ENCODE results near the gene LIPT1. TPM values are rescaled to one million over a fixed set of nuclear protein-coding genes. Genes with fewer than 3 reads are reported as not detected.
"Not testable (repeated sequence)": the region's sequence is repeated elsewhere in the genome, so short reads cannot be mapped to it uniquely, and the experiment has no call there.

The LIPT1 gene
- 2.8 and 7.6 TPM in 2 replicates for total RNA-seq

GRCh38 chr2:99154643-99155536 is at the start of gene LIPT1, which contains the start of gene TSGA10:
LIPT1 (plus strand) TSS chr2:99154967; CDS start chr2:99161958, 6,991 bp downstream.
TSGA10 (minus strand) TSS chr2:99154942; CDS start chr2:99109439, 45,503 bp downstream.
- peak; percentile 36 for DNase-seq (ENCODE audit: extremely low read depth, low read depth, low spot score)

DNA sequence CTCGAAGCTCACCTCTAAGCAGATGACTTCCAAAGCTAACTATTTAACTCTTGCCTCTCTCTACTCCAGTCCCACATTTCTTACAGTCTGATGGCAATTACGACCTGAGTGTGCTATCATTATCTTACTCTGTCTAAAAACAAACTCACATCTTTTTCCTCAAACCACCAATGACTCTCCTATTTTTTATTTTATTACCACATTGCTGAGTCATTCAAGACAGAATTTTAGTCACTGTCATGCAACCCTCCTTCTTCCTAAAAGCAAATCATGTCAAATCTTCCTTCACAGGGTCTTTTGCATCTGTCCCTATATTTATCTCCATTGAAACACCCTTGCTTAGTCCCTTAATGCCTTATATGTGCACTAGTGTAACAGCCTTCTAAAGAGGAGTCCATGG is 47.9 kb upstream of the LIPT1 start:
- no peak for DNase-seq (ENCODE audit: extremely low read depth, low read depth, low spot score)

GRCh38 chr2:99111236-99111635 is 43.5 kb upstream of the LIPT1 start:
- DNase-seq (ENCODE audit: extremely low read depth, low read depth, low spot score), result no peak

GRCh38 chr2:99111945-99112344 is 42.8 kb upstream of the LIPT1 start:
- DNase-seq (ENCODE audit: extremely low read depth, low read depth, low spot score), result no peak

GRCh38 chr2:99112617-99113016 is 42.1 kb upstream of the LIPT1 start:
- DNase-seq (ENCODE audit: extremely low read depth, low read depth, low spot score), result no peak

DNA sequence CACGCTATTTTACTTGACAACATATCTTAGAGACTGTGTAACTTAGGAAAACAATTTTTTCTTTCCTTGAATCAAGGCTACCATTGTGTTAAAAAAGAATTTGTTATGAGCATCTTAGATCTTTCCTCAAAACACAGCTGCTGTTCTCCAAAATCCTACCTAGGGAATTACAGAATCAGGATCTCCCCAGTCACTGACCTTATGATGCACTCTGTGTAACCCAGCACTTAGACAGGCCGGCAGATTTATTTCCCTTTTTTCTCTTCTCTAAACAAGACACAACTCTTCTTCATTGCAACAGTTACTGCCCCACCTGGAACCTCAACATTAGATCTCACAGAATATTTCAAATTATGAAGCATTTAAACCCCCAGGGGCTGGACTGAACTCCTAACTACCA is 26.8 kb upstream of the LIPT1 start:
- DNase-seq (ENCODE audit: extremely low read depth, low read depth, low spot score), result no peak

DNA sequence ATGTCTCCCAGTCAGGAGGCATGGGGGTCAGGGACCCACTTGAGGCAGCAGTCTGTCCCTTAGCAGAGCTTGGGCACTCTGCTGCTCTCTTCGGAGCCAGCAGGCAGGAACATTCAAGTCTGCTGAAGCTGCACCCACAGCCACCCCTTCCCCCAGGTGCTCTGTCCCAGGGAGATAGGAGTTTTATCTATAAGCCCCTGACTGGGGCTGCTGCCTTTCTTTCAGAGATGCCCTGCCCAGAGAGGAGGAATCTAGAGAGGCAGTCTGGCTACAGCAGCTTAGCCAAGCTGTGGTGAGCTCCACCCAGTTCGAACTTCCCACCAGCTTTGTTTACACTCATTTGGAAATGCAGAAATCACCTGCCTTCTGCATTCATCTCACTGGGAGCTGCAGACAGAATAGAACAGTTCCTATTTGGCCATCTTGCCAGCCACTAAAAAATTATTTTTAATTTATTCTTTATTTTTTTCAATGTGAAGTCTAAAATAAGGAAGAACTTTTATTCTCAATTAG is 19.7 kb upstream of the LIPT1 start:
- DNase-seq (ENCODE audit: extremely low read depth, low read depth, low spot score), result not testable (repeated sequence)

DNA sequence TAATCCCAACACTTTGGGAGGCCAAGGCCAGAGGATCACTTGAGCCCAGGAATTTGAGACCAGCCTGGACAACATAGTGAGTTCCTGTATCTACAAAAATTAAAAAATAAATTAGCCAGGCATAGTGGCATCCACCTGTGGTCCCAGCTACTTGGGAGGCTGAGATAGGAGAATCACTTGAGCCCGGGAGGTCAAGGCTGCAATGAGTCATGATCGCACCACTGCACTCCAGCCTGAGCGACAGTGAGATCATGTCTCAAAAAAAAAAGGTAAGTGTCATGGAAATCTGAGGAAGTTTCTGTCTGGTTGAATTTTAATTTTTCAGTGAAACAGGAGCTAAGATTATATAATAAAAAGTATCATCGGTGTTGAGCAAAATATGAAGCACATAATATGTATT is 15.8 kb upstream of the LIPT1 start:
- DNase-seq (ENCODE audit: extremely low read depth, low read depth, low spot score), result no peak

DNA sequence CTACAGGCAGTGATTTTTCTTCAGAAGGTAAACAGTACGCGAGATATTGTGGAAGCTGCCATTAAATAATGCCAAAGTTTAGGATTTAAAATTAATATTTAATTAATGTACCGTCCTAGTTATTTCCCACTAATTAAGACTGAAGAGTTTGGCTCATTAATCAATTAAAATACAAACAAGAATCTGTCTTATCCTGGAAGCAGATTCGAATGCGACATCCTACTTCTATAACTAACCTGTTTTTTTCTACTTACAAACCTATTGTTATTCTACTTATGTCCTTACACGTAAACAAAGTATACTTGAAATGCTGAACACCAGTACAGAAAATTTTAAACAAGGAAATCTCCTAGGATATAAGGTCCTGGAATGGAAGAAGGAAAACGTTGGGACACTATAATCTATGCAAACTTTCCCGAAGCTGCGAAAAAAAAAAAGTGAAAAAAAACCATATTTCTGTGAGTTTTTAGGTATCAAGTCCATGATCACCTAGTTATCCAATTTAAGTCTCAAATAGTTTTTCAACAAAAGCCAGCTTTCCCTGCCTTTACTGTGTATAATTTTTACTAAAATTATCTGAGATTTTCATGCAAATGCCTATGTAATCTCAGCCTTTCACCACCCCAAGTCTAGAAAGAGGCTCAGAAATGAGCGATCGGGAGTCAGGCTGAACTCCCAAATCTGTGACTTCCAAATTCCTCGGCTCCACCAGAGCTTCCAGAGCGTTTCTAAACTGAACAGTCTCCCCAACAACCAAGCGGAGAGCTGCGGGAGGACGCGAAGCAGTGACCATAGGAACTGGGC is 14.5 kb upstream of the LIPT1 start:
- DNase-seq (ENCODE audit: extremely low read depth, low read depth, low spot score), result no peak

DNA sequence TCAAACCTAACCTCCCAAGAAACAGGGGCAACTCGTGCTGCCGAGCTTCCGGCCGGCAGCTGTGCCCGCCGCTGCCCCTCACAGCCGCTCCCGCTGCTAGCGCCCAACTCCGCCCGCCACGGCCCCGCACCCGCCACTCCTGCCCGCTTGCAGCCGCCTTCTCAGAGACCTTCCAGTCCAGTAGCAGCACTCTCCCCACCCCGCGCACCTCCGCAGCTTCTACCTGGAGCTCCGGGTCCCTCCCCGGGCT is 14.0 kb upstream of the LIPT1 start:
- DNase-seq (ENCODE audit: extremely low read depth, low read depth, low spot score), result no peak

GRCh38 chr2:99141110-99142108 is 13.4 kb upstream of the LIPT1 start, which contains the start of gene C2orf15:
C2orf15 (plus strand) TSS chr2:99141707; CDS start chr2:99150559, 8,852 bp downstream.
- DNase-seq (ENCODE audit: extremely low read depth, low read depth, low spot score), result no peak

DNA sequence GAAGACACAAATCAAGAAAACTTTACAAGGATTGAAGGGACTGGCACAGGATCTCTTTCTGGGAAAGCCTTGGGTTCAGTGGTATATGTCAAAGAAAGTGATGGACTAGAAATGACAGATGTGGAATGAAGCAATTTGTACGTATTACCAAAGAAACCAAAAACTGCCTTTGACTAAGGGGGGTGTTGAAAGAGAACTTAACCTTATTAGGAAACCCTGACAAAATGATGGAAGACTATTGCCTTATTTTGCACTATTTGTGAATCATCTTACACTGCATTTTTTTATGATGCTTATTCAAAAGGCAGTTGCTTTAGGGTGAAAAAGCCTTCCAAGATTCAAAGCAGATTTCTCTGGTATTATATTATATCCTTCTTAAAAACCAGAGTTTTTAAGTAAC is 4.1 kb upstream of the LIPT1 start:
- DNase-seq (ENCODE audit: extremely low read depth, low read depth, low spot score), result no peak

- DNase-seq (ENCODE audit: extremely low read depth, low read depth, low spot score), result no peak
Observed at GRCh38 chr2:99152199-99152895, 2.4 kb upstream of the LIPT1 start.

- DNase-seq (ENCODE audit: extremely low read depth, low read depth, low spot score), result no peak
Observed at GRCh38 chr2:99153921-99154604, 704 bp upstream of the LIPT1 start.

DNA sequence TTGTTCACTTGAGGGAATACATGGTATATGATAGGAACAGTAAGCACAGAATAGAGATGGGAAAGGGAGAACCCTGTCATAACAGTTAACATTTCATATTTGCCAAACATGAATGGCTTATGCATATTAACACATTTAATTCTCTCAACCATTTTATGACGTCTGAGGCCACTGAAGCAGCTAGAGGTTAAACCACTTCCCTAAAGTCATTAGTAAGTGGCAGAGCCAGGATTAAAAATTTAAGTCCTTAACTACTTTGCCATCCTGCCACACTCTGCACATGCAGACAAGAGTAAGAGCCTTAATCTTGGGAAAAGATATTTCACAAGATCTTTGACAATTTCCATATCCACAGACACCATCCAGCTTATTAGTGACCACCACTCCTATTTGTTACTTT is 2.1 kb downstream of the LIPT1 start:
- DNase-seq (ENCODE audit: extremely low read depth, low read depth, low spot score), result no peak

DNA sequence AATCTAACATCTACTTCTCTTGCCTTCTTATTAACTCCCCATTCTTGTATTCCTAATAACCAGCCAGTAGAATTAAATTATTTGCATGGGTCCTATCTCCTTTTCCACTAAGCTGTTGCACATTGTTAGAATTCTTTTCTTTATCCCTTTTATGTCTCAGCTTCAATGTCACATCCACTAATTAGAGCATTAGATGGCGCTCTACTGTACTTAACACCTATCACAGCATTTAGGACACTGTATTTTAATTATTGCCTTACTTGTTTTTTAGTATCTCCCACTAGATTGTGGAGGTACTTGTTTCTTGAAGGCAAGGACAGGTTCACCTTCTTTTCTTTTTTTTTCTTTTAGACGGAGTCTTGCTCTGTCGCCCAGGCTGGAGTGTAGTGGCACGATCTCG is 3.8 kb downstream of the LIPT1 start:
- no peak for DNase-seq (ENCODE audit: extremely low read depth, low read depth, low spot score)

GRCh38 chr2:99159594-99159993 is 4.8 kb downstream of the LIPT1 start:
- no peak for DNase-seq (ENCODE audit: extremely low read depth, low read depth, low spot score)

- DNase-seq (ENCODE audit: extremely low read depth, low read depth, low spot score), result no peak
Observed at GRCh38 chr2:99166218-99166617, 11.5 kb downstream of the LIPT1 start.

DNA sequence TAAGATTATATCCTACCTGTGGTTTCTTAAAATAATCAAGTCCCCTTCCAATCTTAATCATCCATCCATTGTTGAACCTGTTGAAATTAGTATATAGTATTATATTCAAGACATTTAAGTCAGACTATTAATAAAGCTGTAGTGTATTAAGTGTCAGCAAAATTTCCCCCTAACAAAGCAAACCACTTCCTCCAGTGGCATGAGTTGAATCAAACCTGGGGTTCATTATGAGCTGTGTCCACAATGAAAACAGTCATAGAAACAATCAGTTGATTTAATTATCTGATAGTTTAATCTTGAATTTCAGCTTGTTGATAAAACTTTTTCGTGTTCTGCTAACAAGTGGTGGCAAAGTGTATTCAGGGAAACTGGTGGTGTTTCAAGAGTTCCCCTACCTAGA is 14.8 kb downstream of the LIPT1 start:
- no peak for DNase-seq (ENCODE audit: extremely low read depth, low read depth, low spot score)
